ENCODE results near the gene SOBP.

Gene SOBP

DNA sequence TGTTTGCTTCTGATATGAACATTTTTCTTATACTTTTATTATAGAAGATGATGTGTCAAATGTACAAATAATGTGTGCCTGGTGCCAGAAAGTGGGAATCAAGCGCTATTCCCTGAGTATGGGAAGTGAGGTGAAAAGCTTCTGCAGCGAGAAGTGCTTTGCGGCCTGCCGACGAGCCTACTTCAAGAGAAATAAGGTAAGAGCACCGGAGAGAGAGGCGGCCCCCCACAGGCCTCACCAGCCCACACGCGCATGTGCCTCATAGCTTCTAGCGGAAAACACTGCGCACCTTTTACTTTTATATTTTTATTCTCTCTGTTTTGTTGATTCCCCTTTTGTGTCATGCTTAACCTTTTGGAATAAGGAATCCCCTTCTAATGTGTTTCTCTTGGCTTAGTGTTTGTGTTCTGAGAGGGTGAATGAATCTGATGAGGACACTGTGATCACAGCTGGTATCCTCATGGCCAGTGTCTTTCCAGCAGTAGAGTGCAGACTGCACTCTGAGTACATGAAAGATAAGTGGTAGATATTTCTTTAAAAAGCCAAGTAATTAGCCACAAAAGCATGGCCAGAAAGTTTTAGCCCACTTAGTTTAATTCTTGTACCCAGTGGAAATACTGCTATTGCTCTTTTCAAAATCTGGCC is 43.6 kb downstream of the SOBP start:
- DNase-seq: no peak
- TF ChIP-seq, protein P1, sequence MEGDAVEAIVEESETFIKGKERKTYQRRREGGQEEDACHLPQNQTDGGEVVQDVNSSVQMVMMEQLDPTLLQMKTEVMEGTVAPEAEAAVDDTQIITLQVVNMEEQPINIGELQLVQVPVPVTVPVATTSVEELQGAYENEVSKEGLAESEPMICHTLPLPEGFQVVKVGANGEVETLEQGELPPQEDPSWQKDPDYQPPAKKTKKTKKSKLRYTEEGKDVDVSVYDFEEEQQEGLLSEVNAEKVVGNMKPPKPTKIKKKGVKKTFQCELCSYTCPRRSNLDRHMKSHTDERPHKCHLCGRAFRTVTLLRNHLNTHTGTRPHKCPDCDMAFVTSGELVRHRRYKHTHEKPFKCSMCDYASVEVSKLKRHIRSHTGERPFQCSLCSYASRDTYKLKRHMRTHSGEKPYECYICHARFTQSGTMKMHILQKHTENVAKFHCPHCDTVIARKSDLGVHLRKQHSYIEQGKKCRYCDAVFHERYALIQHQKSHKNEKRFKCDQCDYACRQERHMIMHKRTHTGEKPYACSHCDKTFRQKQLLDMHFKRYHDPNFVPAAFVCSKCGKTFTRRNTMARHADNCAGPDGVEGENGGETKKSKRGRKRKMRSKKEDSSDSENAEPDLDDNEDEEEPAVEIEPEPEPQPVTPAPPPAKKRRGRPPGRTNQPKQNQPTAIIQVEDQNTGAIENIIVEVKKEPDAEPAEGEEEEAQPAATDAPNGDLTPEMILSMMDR (IDR thresholded peaks at IDR 0.05; ENCODE audit: borderline replicate concordance, extremely low read depth, low read length, poor library complexity, severe bottlenecking): no peak
- TF ChIP-seq EZH2 (IDR thresholded peaks at IDR 0.05; ENCODE audit: borderline replicate concordance, low read depth, low read length, severe bottlenecking): no peak
- Histone ChIP-seq H3K79me2 (ENCODE audit: insufficient read depth, low read length) (no peaks in the 10 kb centered on the region), H3K36me3 (ENCODE audit: insufficient read depth, low read length) (peaks cover 12% of the 10 kb centered on the region; the same call in 1 of the 2 replicates), H3K9ac (ENCODE audit: low read depth, low read length) (no peak overlapping the region), H3K27me3 (ENCODE audit: insufficient read depth, low read length, poor library complexity) (no peaks in the 10 kb centered on the region), H4K20me1 (ENCODE audit: insufficient read depth, low read length) (0 out of 2 replicates have a peak, but pooled peaks cover 2% of the 10 kb centered on the region), H3K9me3 (ENCODE audit: insufficient read depth, low read length, severe bottlenecking) (no peaks in the 10 kb centered on the region), H2AFZ (ENCODE audit: low read depth, low read length) (no peak overlapping the region), H3K4me1 (ENCODE audit: insufficient read depth, low read length) (no peaks in the 10 kb centered on the region), H3K4me2 (ENCODE audit: insufficient read depth, low read length) (no peak overlapping the region), H3K27ac (ENCODE audit: low read length) (no peak overlapping the region), H3K4me3 (ENCODE audit: low read depth in 1 of 2, low read length in 2 of 2) (no peak overlapping the region)
- ATAC-seq (ENCODE audit: insufficient read depth, low read depth): no peak

DNA sequence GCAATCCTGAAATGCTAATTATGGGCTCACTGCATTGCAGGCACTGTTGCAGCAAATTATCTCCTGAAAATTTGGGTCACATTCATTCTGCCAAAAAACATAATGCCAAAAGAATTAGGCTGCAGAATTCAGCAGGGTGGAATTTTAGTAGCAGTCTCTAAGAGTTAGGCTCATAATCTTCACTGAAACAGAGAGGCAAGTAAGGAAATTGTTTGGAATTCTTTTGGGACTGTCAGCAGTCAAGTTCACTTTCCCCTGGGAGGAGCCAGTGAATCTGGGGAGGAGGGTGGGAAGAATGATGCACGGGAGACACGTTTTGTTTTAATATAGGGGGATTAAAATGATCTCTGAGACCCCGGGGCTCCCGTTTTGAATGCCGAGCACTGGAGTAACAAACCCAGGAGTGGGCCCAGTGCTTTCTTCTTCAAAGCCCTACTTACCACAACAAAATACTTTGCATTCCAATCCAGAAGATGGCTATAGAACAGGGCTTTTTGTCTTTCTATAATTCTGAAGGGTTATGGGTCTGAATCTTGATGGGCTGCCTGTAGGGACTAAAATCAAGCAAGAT is 44.7 kb downstream of the SOBP start:
- TF ChIP-seq, protein P1 (IDR thresholded peaks at IDR 0.05; ENCODE audit: borderline replicate concordance, extremely low read depth, low read length, poor library complexity, severe bottlenecking): no peak
- no peak for TF ChIP-seq EZH2 (IDR thresholded peaks at IDR 0.05; ENCODE audit: borderline replicate concordance, low read depth, low read length, severe bottlenecking)
- Histone ChIP-seq H3K4me2 (ENCODE audit: insufficient read depth, low read length) (no peak overlapping the region), H3K36me3 (ENCODE audit: insufficient read depth, low read length) (peaks cover 12% of the 10 kb centered on the region; the same call in 1 of the 2 replicates), H4K20me1 (ENCODE audit: insufficient read depth, low read length) (0 out of 2 replicates have a peak, but pooled peaks cover 2% of the 10 kb centered on the region), H3K4me3 (ENCODE audit: low read depth in 1 of 2, low read length in 2 of 2) (no peak overlapping the region), H3K9me3 (ENCODE audit: insufficient read depth, low read length, severe bottlenecking) (no peaks in the 10 kb centered on the region), H3K9ac (ENCODE audit: low read depth, low read length) (no peak overlapping the region), H3K79me2 (ENCODE audit: insufficient read depth, low read length) (no peaks in the 10 kb centered on the region), H3K27me3 (ENCODE audit: insufficient read depth, low read length, poor library complexity) (no peaks in the 10 kb centered on the region), H3K4me1 (ENCODE audit: insufficient read depth, low read length) (no peaks in the 10 kb centered on the region), H3K27ac (ENCODE audit: low read length) (no peak overlapping the region), H2AFZ (ENCODE audit: low read depth, low read length) (no peak overlapping the region)
- ATAC-seq (ENCODE audit: insufficient read depth, low read depth) (no peak), DNase-seq (no peak)

DNA sequence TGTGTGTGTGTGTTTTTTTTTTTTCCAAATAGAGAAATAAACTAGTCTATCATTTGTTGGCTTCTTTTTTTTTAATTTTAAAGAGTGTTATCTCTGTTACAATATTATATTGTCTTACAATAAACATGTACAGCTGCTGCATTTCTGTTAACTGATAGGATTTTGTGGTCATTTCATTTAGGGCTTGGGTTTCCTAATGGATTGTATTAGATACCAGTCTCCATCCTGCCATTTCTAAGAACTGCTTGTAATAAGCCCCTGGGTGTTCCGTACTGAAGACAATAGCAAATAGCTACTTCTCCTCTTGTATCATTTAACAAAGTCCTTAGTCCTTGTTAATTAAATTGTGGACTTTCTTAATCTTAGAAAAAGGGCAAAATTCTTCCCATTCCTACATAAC is 45.7 kb downstream of the SOBP start:
- DNase-seq: no peak
- Histone ChIP-seq H3K36me3 (ENCODE audit: insufficient read depth, low read length) (peaks cover 12% of the 10 kb centered on the region; the same call in 1 of the 2 replicates), H3K9ac (ENCODE audit: low read depth, low read length) (no peak overlapping the region), H3K4me1 (ENCODE audit: insufficient read depth, low read length) (no peaks in the 10 kb centered on the region), H3K4me2 (ENCODE audit: insufficient read depth, low read length) (no peak overlapping the region), H3K9me3 (ENCODE audit: insufficient read depth, low read length, severe bottlenecking) (no peaks in the 10 kb centered on the region), H2AFZ (ENCODE audit: low read depth, low read length) (no peak overlapping the region), H4K20me1 (ENCODE audit: insufficient read depth, low read length) (0 out of 2 replicates have a peak, but pooled peaks cover 2% of the 10 kb centered on the region), H3K4me3 (ENCODE audit: low read depth in 1 of 2, low read length in 2 of 2) (no peak overlapping the region), H3K27ac (ENCODE audit: low read length) (no peak overlapping the region), H3K27me3 (ENCODE audit: insufficient read depth, low read length, poor library complexity) (no peaks in the 10 kb centered on the region), H3K79me2 (ENCODE audit: insufficient read depth, low read length) (no peaks in the 10 kb centered on the region)
- ATAC-seq (ENCODE audit: insufficient read depth, low read depth): no peak
- TF ChIP-seq, protein P1 (IDR thresholded peaks at IDR 0.05; ENCODE audit: borderline replicate concordance, extremely low read depth, low read length, poor library complexity, severe bottlenecking): no peak
- TF ChIP-seq EZH2 (IDR thresholded peaks at IDR 0.05; ENCODE audit: borderline replicate concordance, low read depth, low read length, severe bottlenecking): no peak
